ENCODE results near the gene JPH4. TPM values are rescaled to one million over a fixed set of nuclear protein-coding genes. Genes with fewer than 3 reads are reported as not detected.

Gene JPH4
- total RNA-seq, 4 donors from 2014 or later = 0.30 to 0.60 (median 0.30) TPM; not detected in 1

GRCh38 chr14:23546450-23547035, 32.0 kb downstream of the JPH4 start:
- Histone ChIP-seq H3K27ac (no peak overlapping the region), H3K36me3 (no peaks in the 10 kb centered on the region), H3K9me3 (no peaks in the 10 kb centered on the region), H3K4me3 (no peak overlapping the region), H3K27me3 (peaks cover 7% of the 10 kb centered on the region), H3K4me1 (peaks cover 16% of the 10 kb centered on the region)
- no peak for DNase-seq (ENCODE audit: low spot score in 2 of 2)
- TF ChIP-seq POLR2AphosphoS5 (IDR thresholded peaks at IDR 0.05) (no peak), POLR2A (IDR thresholded peaks at IDR 0.05) (no peak), EP300 (IDR thresholded peaks at IDR 0.05) (no peak), CTCF (IDR thresholded peaks at IDR 0.05) (no peak)
- 79% methylated on average over 10 of the region's 10 CpGs for WGBS

- H3K4me3 ChIP-seq = no peak overlapping the region
- WGBS = 82% methylated on average over 4 of the region's 4 CpGs
Observed at GRCh38 chr14:23545740-23546365, 32.7 kb downstream of the JPH4 start.

GRCh38 chr14:23544511-23545447, 33.8 kb downstream of the JPH4 start:
- H3K27ac ChIP-seq = no peak overlapping the region
- DNase-seq (ENCODE audit: low spot score in 2 of 2) = no peak

More at GRCh38 chr14:23545740-23546365, 32.7 kb downstream of the JPH4 start:
- DNase-seq (ENCODE audit: low spot score in 2 of 2) = no peak
- Histone ChIP-seq H3K36me3 (no peaks in the 10 kb centered on the region), H3K9me3 (no peaks in the 10 kb centered on the region), H3K27me3 (peaks cover 4% of the 10 kb centered on the region), H3K27ac (no peak overlapping the region), H3K4me1 (peaks cover 10% of the 10 kb centered on the region)
- no peak for TF ChIP-seq POLR2AphosphoS5 (IDR thresholded peaks at IDR 0.05)
- TF ChIP-seq EP300 (IDR thresholded peaks at IDR 0.05) = no peak
- TF ChIP-seq CTCF (IDR thresholded peaks at IDR 0.05) = no peak
- no peak for TF ChIP-seq POLR2A (IDR thresholded peaks at IDR 0.05)

GRCh38 chr14:23543403-23543802, 35.2 kb downstream of the JPH4 start:
- Histone ChIP-seq H3K27me3 (no peaks in the 10 kb centered on the region), H3K27ac (no peak overlapping the region), H3K4me3 (no peak overlapping the region), H3K4me1 (peaks cover 6% of the 10 kb centered on the region), H3K9me3 (no peaks in the 10 kb centered on the region), H3K36me3 (no peaks in the 10 kb centered on the region)
- no peak for DNase-seq (ENCODE audit: low spot score in 2 of 2)
- TF ChIP-seq CTCF (IDR thresholded peaks at IDR 0.05) (no peak), POLR2A (IDR thresholded peaks at IDR 0.05) (no peak), EP300 (IDR thresholded peaks at IDR 0.05) (no peak), POLR2AphosphoS5 (IDR thresholded peaks at IDR 0.05) (no peak)
- WGBS = 94% methylated on average over 5 of the region's 5 CpGs

More at GRCh38 chr14:23544511-23545447, 33.8 kb downstream of the JPH4 start:
- Histone ChIP-seq H3K36me3 (no peaks in the 10 kb centered on the region), H3K4me3 (no peak overlapping the region), H3K27me3 (no peaks in the 10 kb centered on the region), H3K4me1 (peaks cover 4% of the 10 kb centered on the region), H3K9me3 (no peaks in the 10 kb centered on the region)
- WGBS = 47% methylated on average over 25 of the region's 25 CpGs
- TF ChIP-seq EP300 (IDR thresholded peaks at IDR 0.05) = no peak
- no peak for TF ChIP-seq POLR2A (IDR thresholded peaks at IDR 0.05)
- TF ChIP-seq CTCF (IDR thresholded peaks at IDR 0.05) = no peak
- TF ChIP-seq POLR2AphosphoS5 (IDR thresholded peaks at IDR 0.05) = no peak

- Histone ChIP-seq H3K27me3 (no peaks in the 10 kb centered on the region), H3K36me3 (no peaks in the 10 kb centered on the region), H3K4me1 (peaks cover 6% of the 10 kb centered on the region), H3K9me3 (no peaks in the 10 kb centered on the region), H3K27ac (no peak overlapping the region), H3K4me3 (no peak overlapping the region)
- DNase-seq (ENCODE audit: low spot score in 2 of 2) = no peak
- 69% methylated on average over 5 of the region's 5 CpGs for WGBS
- no peak for TF ChIP-seq POLR2AphosphoS5 (IDR thresholded peaks at IDR 0.05)
- TF ChIP-seq EP300 (IDR thresholded peaks at IDR 0.05) = no peak
- no peak for TF ChIP-seq CTCF (IDR thresholded peaks at IDR 0.05)
- no peak for TF ChIP-seq POLR2A (IDR thresholded peaks at IDR 0.05)
Observed at GRCh38 chr14:23542261-23542660, 36.3 kb downstream of the JPH4 start.
